Measurements from ENCODE around the gene FAM107B. TPM values are rescaled to one million over a fixed set of nuclear protein-coding genes. Genes with fewer than 3 reads are reported as not detected.
A peak's percentile ranks its signal among the peaks of the same experiment; 100 is the strongest.

FAM107B gene
- total and polyA plus RNA-seq, 2 experiments from 2014 or later = 85.5 to 85.9 TPM

GRCh38 chr10:14500172-14500765, 274.4 kb downstream of the FAM107B start:
- no peak for TF ChIP-seq CTCF (IDR thresholded peaks at IDR 0.05; ENCODE audit: poor library complexity)
- TF ChIP-seq EZH2 (IDR thresholded peaks at IDR 0.05; ENCODE audit: borderline replicate concordance) = no peak
- no peak for TF ChIP-seq EZH2phosphoT487 (IDR thresholded peaks at IDR 0.05; ENCODE audit: low read depth, severe bottlenecking, unreplicated experiment)
- Histone ChIP-seq H3K9me3 (ENCODE audit: low read depth) (no peaks in the 10 kb centered on the region), H3K4me2 (no peak overlapping the region), H3K27me3 (no peaks in the 10 kb centered on the region), H3K4me1 (ENCODE audit: insufficient read depth) (no peaks in the 10 kb centered on the region), H3K4me3 (no peak overlapping the region), H4K20me1 (ENCODE audit: insufficient read depth, poor library complexity, severe bottlenecking) (no peaks in the 10 kb centered on the region), H3K36me3 (replicated peaks; ENCODE audit: insufficient read depth, low read depth) (no peaks in the 10 kb centered on the region), H2AFZ (no peak overlapping the region), H3K9me2 (replicated peaks; ENCODE audit: insufficient read depth) (no peaks in the 10 kb centered on the region), H3K27ac (no peak overlapping the region), H3K79me2 (no peaks in the 10 kb centered on the region)
- 79% methylated on average over 9 of the region's 9 CpGs for WGBS (ENCODE audit: low lambda C conversion rate, missing lambda C conversion rate)
- peak; percentile 37 for DNase-seq (ENCODE audit: low spot score)

GRCh38 chr10:14499601-14499904, 275.1 kb downstream of the FAM107B start:
- H3K4me2 ChIP-seq = no peak overlapping the region

GRCh38 chr10:14498326-14498725, 276.4 kb downstream of the FAM107B start:
- Histone ChIP-seq H3K9me2 (replicated peaks; ENCODE audit: insufficient read depth) (no peaks in the 10 kb centered on the region), H2AFZ (no peak overlapping the region), H3K27me3 (no peaks in the 10 kb centered on the region), H3K4me1 (ENCODE audit: insufficient read depth) (no peaks in the 10 kb centered on the region), H3K9me3 (ENCODE audit: low read depth) (no peaks in the 10 kb centered on the region), H4K20me1 (ENCODE audit: insufficient read depth, poor library complexity, severe bottlenecking) (no peaks in the 10 kb centered on the region), H3K4me3 (no peak overlapping the region), H3K79me2 (no peaks in the 10 kb centered on the region), H3K36me3 (replicated peaks; ENCODE audit: insufficient read depth, low read depth) (no peaks in the 10 kb centered on the region), H3K4me2 (no peak overlapping the region), H3K27ac (no peak overlapping the region)
- TF ChIP-seq CTCF (IDR thresholded peaks at IDR 0.05; ENCODE audit: poor library complexity) (no peak), EZH2 (IDR thresholded peaks at IDR 0.05; ENCODE audit: borderline replicate concordance) (no peak), EZH2phosphoT487 (IDR thresholded peaks at IDR 0.05; ENCODE audit: low read depth, severe bottlenecking, unreplicated experiment) (no peak)
- 95% methylated on average over 7 of the region's 7 CpGs for WGBS (ENCODE audit: low lambda C conversion rate, missing lambda C conversion rate)
- DNase-seq (ENCODE audit: low spot score) = no peak

More at GRCh38 chr10:14499601-14499904, 275.1 kb downstream of the FAM107B start:
- TF ChIP-seq EZH2phosphoT487 (IDR thresholded peaks at IDR 0.05; ENCODE audit: low read depth, severe bottlenecking, unreplicated experiment) = no peak
- no peak for TF ChIP-seq EZH2 (IDR thresholded peaks at IDR 0.05; ENCODE audit: borderline replicate concordance)
- TF ChIP-seq CTCF (IDR thresholded peaks at IDR 0.05; ENCODE audit: poor library complexity) = no peak
- 95% methylated on average over 5 of the region's 5 CpGs for WGBS (ENCODE audit: low lambda C conversion rate, missing lambda C conversion rate)
- no peak overlapping the region for H3K4me3 ChIP-seq
- H3K36me3 ChIP-seq (replicated peaks; ENCODE audit: insufficient read depth, low read depth) = no peaks in the 10 kb centered on the region
- no peaks in the 10 kb centered on the region for H4K20me1 ChIP-seq (ENCODE audit: insufficient read depth, poor library complexity, severe bottlenecking)
- no peaks in the 10 kb centered on the region for H3K9me3 ChIP-seq (ENCODE audit: low read depth)
- no peak overlapping the region for H2AFZ ChIP-seq
- H3K4me1 ChIP-seq (ENCODE audit: insufficient read depth) = no peaks in the 10 kb centered on the region
- H3K79me2 ChIP-seq = no peaks in the 10 kb centered on the region
- DNase-seq (ENCODE audit: low spot score) = no peak
- no peaks in the 10 kb centered on the region for H3K27me3 ChIP-seq
- peak overlapping the region; percentile 10 for H3K27ac ChIP-seq
- H3K9me2 ChIP-seq (replicated peaks; ENCODE audit: insufficient read depth) = no peaks in the 10 kb centered on the region

Data from hepatocyte (in vitro differentiated cells).